WTC11 (cell line): ENCODE measurements around the gene REEP6. TPM values are rescaled to one million over a fixed set of nuclear protein-coding genes. Genes with fewer than 3 reads are reported as not detected.

Experiments used
- ATAC-seq: fragments of 200-7000 bp; cut with Tn5 transposase; 2 replicates; pipeline ENCODE4 v1.10.0; 2021; ENCODE audit warnings: mild to moderate bottlenecking, moderate library complexity
- CTCF ChIA-PET: fragments of 300-600 bp; sonication (Branson Sonifier 250); formaldehyde crosslinking; loops from one replicate; lab custom pipeline; 2021; ENCODE audit warnings: antibody characterized with exemption; lab: Charles Lee
- POLR2A ChIA-PET: fragments of 350-600 bp; sonication (Branson Sonifier 250); formaldehyde crosslinking; loops from one replicate; lab custom pipeline; 2021; ENCODE audit warnings: antibody characterized with exemption; lab: Charles Lee
- DNase-seq: peaks from one replicate; pipeline ENCODE4 v3.0.0; 2021; ENCODE audit warnings: low spot score
- H3K27ac Mint-ChIP-seq: 2 replicates; pipeline ENCODE4 v1.8.0; 2021; ENCODE audit warnings: mixed read lengths
- H3K27me3 Mint-ChIP-seq: 2 replicates; pipeline ENCODE4 v1.8.0; 2021; ENCODE audit warnings: low read depth, mild to moderate bottlenecking, moderate library complexity, mixed read lengths
- H3K36me3 Mint-ChIP-seq: 2 replicates; pipeline ENCODE4 v1.8.0; 2021; ENCODE audit warnings: mixed read lengths
- H3K4me1 Mint-ChIP-seq: 2 replicates; pipeline ENCODE4 v1.8.0; 2022; ENCODE audit warnings: mixed read lengths
- H3K4me3 Mint-ChIP-seq: 2 replicates; pipeline ENCODE4 v1.8.0; 2021; ENCODE audit warnings: mild to moderate bottlenecking, moderate library complexity, mixed read lengths
- H3K9me3 Mint-ChIP-seq: 2 replicates; pipeline ENCODE4 v1.8.0; 2021; ENCODE audit warnings: mixed read lengths
- CBFB ChIP-seq: sonication (generic); formaldehyde crosslinking; IDR thresholded peaks from 2 replicates; pipeline ENCODE4 v1.8.1; 2022; ENCODE audit warnings: mild to moderate bottlenecking, low read depth, missing genetic modification reagents
- CREB1 ChIP-seq: sonication (generic); formaldehyde crosslinking; IDR thresholded peaks from 2 replicates; pipeline ENCODE4 v1.8.0; 2023; ENCODE audit warnings: mild to moderate bottlenecking, missing genetic modification reagents
- ELF4 ChIP-seq: sonication (generic); formaldehyde crosslinking; IDR thresholded peaks from 2 replicates; pipeline ENCODE4 v1.8.1; 2022; ENCODE audit warnings: low read depth, mild to moderate bottlenecking, moderate library complexity, missing genetic modification reagents
- JAZF1 ChIP-seq: fragments of 250-450 bp; sonication (Bioruptor Pico); IDR thresholded peaks from 2 replicates; pipeline ENCODE4 v1.9.0; 2021; ENCODE audit warnings: moderate library complexity, mild to moderate bottlenecking, inconsistent platforms
- JUN ChIP-seq: sonication (generic); formaldehyde crosslinking; IDR thresholded peaks from 2 replicates; pipeline ENCODE4 v1.8.0; 2023; ENCODE audit warnings: mild to moderate bottlenecking, missing genetic modification reagents
- KAT7 ChIP-seq: sonication (generic); formaldehyde crosslinking; IDR thresholded peaks from 2 replicates; pipeline ENCODE4 v1.8.1; 2023; ENCODE audit warnings: missing genetic modification reagents, mild to moderate bottlenecking, borderline replicate concordance
- PREB ChIP-seq: sonication (generic); formaldehyde crosslinking; IDR thresholded peaks from 2 replicates; pipeline ENCODE4 v1.8.1; 2022; ENCODE audit warnings: mild to moderate bottlenecking, missing genetic modification reagents, moderate library complexity, borderline replicate concordance
- RELA ChIP-seq: sonication (generic); formaldehyde crosslinking; IDR thresholded peaks from 2 replicates; pipeline ENCODE4 v1.8.1; 2022; ENCODE audit warnings: missing genetic modification reagents, mild to moderate bottlenecking, borderline replicate concordance
- SMAD4 ChIP-seq: sonication (generic); formaldehyde crosslinking; IDR thresholded peaks from 2 replicates; pipeline ENCODE4 v1.8.0; 2022; ENCODE audit warnings: mild to moderate bottlenecking, missing genetic modification reagents
- SP1 ChIP-seq: sonication (generic); formaldehyde crosslinking; conservative IDR thresholded peaks from 2 replicates; pipeline ENCODE4 v1.8.1; 2022; ENCODE audit warnings: missing genetic modification reagents
- USF1 ChIP-seq: sonication (generic); formaldehyde crosslinking; IDR thresholded peaks from 2 replicates; pipeline ENCODE4 v1.8.0; 2022; ENCODE audit warnings: mild to moderate bottlenecking, missing genetic modification reagents
- ZBTB21 ChIP-seq: sonication (generic); formaldehyde crosslinking; IDR thresholded peaks from 2 replicates; pipeline ENCODE4 v1.8.1; 2023; ENCODE audit warnings: mild to moderate bottlenecking, missing genetic modification reagents, borderline replicate concordance
- ZNF512 ChIP-seq: sonication (generic); formaldehyde crosslinking; IDR thresholded peaks from 2 replicates; pipeline ENCODE4 v1.8.1; 2022; ENCODE audit warnings: missing genetic modification reagents, borderline replicate concordance
- total RNA-seq: library from RNA; stranded (reverse); gene quantifications from 3 replicates; pipeline ENCODE4 v1.2.3, GENCODE V29; 2021
- TF ChIP-seq, protein P1 (sequence below): sonication (generic); formaldehyde crosslinking; IDR thresholded peaks from 2 replicates; pipeline ENCODE4 v1.8.1; 2023; ENCODE audit warnings: mild to moderate bottlenecking, missing genetic modification reagents, borderline replicate concordance
- TF ChIP-seq, protein P2 (sequence below): sonication (generic); formaldehyde crosslinking; IDR thresholded peaks from 2 replicates; pipeline ENCODE4 v1.8.1; 2023; ENCODE audit warnings: mild to moderate bottlenecking, missing genetic modification reagents
- TF ChIP-seq, protein P3 (sequence below): sonication (generic); formaldehyde crosslinking; IDR thresholded peaks from 2 replicates; pipeline ENCODE4 v1.8.0; 2023; ENCODE audit warnings: mild to moderate bottlenecking, missing genetic modification reagents

The REEP6 gene
- total RNA-seq, 1 experiment from 2014 or later, result 17.0 TPM

DNA sequence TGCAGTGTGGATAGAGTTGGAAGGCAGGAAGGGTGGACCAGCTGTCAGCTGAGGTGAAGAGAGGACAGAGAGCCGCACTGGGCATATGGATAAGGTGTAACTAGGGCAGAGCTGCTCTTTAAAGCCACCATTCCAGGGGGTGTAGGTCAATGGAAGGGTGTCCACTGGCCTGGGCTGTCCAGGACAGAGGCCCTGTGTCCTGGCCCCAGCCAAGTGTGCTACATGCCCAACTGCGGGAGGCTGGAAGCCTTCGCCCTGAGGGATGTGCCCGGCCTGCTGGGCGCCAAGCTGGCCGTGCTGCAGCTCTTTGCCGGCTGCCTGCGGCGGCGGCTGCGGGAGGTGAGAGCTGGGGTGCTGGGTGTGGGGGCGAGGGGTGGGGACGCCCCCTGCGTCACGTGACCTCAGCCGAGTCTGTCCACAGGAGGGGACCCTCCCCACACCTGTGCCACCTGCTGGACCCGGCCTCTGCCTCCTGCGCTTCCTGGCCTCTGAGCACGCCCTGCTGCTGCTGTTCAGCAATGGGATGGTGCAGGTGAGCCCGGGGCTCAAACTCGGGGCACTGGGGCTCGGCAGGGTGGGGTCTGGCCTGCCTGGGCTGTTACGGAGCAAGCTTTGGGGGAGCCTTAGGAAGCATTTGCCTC lies 42.6 kb downstream of the REEP6 start:
- Mint-ChIP-seq H3K4me1 (no peaks in the 10 kb centered on the region), H3K27me3 (no peaks in the 10 kb centered on the region), H3K27ac (no peak overlapping the region), H3K9me3 (no peaks in the 10 kb centered on the region), H3K4me3 (no peak overlapping the region)
- CTCF ChIA-PET, result interaction anchor here (1.2 to 1.5 kb wide), 2 partner anchors 13 to 293 kb away, joined by 3 to 4 read pairs; no protein-coding TSS in a partner anchor
- ATAC-seq, result no peak
- TF ChIP-seq, protein P1, sequence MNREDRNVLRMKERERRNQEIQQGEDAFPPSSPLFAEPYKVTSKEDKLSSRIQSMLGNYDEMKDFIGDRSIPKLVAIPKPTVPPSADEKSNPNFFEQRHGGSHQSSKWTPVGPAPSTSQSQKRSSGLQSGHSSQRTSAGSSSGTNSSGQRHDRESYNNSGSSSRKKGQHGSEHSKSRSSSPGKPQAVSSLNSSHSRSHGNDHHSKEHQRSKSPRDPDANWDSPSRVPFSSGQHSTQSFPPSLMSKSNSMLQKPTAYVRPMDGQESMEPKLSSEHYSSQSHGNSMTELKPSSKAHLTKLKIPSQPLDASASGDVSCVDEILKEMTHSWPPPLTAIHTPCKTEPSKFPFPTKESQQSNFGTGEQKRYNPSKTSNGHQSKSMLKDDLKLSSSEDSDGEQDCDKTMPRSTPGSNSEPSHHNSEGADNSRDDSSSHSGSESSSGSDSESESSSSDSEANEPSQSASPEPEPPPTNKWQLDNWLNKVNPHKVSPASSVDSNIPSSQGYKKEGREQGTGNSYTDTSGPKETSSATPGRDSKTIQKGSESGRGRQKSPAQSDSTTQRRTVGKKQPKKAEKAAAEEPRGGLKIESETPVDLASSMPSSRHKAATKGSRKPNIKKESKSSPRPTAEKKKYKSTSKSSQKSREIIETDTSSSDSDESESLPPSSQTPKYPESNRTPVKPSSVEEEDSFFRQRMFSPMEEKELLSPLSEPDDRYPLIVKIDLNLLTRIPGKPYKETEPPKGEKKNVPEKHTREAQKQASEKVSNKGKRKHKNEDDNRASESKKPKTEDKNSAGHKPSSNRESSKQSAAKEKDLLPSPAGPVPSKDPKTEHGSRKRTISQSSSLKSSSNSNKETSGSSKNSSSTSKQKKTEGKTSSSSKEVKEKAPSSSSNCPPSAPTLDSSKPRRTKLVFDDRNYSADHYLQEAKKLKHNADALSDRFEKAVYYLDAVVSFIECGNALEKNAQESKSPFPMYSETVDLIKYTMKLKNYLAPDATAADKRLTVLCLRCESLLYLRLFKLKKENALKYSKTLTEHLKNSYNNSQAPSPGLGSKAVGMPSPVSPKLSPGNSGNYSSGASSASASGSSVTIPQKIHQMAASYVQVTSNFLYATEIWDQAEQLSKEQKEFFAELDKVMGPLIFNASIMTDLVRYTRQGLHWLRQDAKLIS (CRISPR knock-in tag), result no peak
- TF ChIP-seq SMAD4 (CRISPR knock-in tag) (no peak), SP1 (CRISPR knock-in tag) (no peak), KAT7 (CRISPR knock-in tag) (no peak), ELF4 (no peak), CBFB (CRISPR knock-in tag) (no peak), PREB (CRISPR knock-in tag) (no peak), ZNF512 (CRISPR knock-in tag) (no peak), JAZF1 (no peak), CREB1 (CRISPR knock-in tag) (no peak), ZBTB21 (CRISPR knock-in tag) (no peak), USF1 (no peak), JUN (CRISPR knock-in tag) (no peak), RELA (CRISPR knock-in tag) (no peak)
- TF ChIP-seq, protein P2, sequence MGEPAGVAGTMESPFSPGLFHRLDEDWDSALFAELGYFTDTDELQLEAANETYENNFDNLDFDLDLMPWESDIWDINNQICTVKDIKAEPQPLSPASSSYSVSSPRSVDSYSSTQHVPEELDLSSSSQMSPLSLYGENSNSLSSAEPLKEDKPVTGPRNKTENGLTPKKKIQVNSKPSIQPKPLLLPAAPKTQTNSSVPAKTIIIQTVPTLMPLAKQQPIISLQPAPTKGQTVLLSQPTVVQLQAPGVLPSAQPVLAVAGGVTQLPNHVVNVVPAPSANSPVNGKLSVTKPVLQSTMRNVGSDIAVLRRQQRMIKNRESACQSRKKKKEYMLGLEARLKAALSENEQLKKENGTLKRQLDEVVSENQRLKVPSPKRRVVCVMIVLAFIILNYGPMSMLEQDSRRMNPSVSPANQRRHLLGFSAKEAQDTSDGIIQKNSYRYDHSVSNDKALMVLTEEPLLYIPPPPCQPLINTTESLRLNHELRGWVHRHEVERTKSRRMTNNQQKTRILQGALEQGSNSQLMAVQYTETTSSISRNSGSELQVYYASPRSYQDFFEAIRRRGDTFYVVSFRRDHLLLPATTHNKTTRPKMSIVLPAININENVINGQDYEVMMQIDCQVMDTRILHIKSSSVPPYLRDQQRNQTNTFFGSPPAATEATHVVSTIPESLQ (CRISPR knock-in tag), result no peak
- TF ChIP-seq, protein P3, sequence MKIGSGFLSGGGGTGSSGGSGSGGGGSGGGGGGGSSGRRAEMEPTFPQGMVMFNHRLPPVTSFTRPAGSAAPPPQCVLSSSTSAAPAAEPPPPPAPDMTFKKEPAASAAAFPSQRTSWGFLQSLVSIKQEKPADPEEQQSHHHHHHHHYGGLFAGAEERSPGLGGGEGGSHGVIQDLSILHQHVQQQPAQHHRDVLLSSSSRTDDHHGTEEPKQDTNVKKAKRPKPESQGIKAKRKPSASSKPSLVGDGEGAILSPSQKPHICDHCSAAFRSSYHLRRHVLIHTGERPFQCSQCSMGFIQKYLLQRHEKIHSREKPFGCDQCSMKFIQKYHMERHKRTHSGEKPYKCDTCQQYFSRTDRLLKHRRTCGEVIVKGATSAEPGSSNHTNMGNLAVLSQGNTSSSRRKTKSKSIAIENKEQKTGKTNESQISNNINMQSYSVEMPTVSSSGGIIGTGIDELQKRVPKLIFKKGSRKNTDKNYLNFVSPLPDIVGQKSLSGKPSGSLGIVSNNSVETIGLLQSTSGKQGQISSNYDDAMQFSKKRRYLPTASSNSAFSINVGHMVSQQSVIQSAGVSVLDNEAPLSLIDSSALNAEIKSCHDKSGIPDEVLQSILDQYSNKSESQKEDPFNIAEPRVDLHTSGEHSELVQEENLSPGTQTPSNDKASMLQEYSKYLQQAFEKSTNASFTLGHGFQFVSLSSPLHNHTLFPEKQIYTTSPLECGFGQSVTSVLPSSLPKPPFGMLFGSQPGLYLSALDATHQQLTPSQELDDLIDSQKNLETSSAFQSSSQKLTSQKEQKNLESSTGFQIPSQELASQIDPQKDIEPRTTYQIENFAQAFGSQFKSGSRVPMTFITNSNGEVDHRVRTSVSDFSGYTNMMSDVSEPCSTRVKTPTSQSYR (CRISPR knock-in tag), result no peak
- TF ChIP-seq, all 79 proteins: peak for 0
- H3K36me3 Mint-ChIP-seq, result no peaks in the 10 kb centered on the region
- DNase-seq, result no peak
- POLR2A ChIA-PET, result interaction anchor here (0.6 kb wide), 1 partner anchor 58 kb away, joined by 4 read pairs; no protein-coding TSS in a partner anchor
